ENCODE data around the gene TMEM132C.

DNA sequence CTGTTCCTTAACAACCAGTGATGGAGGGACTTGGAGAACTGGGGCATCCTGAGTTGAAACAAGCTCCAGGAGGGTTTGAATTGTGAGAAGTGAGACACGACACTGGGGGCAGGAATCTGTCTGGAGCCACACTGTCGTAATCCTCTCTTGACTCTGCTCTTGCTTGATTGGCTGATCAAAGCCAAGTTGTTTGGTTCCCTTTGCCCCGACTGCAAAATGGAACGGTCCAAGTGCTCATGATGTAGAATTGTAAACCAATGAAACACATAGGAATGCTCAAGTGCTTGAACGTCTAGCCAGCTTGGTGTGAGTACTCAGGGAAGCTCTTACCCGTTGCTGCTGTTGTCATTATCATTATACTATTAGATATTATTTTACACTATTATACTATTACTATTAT is 98.1 kb downstream of the TMEM132C start:
- TF ChIP-seq, protein P1, sequence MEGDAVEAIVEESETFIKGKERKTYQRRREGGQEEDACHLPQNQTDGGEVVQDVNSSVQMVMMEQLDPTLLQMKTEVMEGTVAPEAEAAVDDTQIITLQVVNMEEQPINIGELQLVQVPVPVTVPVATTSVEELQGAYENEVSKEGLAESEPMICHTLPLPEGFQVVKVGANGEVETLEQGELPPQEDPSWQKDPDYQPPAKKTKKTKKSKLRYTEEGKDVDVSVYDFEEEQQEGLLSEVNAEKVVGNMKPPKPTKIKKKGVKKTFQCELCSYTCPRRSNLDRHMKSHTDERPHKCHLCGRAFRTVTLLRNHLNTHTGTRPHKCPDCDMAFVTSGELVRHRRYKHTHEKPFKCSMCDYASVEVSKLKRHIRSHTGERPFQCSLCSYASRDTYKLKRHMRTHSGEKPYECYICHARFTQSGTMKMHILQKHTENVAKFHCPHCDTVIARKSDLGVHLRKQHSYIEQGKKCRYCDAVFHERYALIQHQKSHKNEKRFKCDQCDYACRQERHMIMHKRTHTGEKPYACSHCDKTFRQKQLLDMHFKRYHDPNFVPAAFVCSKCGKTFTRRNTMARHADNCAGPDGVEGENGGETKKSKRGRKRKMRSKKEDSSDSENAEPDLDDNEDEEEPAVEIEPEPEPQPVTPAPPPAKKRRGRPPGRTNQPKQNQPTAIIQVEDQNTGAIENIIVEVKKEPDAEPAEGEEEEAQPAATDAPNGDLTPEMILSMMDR (IDR thresholded peaks at IDR 0.05), result no peak
- TF ChIP-seq ZFX (IDR thresholded peaks at IDR 0.05; ENCODE audit: borderline replicate concordance), result no peak
